Tibial nerve (tissue), 4 donors: Measurements from ENCODE around the gene PTPRA. TPM values are rescaled to one million over a fixed set of nuclear protein-coding genes. Genes with fewer than 3 reads are reported as not detected.

ENCODE experiments used
- DNase-seq, 2 donors: peaks; one replicate each; pipeline ENCODE4 v3.0.0-alpha.2; 2019; ENCODE audit warnings: low spot score in 2 of 2
- H3K27ac ChIP-seq, 4 donors: fragments of 200-600 bp; sonication (generic) in 3 of 4; one replicate each; pipeline ENCODE4 v1.5.1; 2017 to 2019; ENCODE audit warnings: mild to moderate bottlenecking in 1 of 4
- H3K27me3 ChIP-seq, 2 donors: fragments of 200-600 bp; sonication (generic) in 1 of 2; one replicate each; pipeline versions ENCODE4 v1.5.1 to v1.6.0; 2017 to 2019
- H3K36me3 ChIP-seq, 3 donors: fragments of 200-600 bp; sonication (generic); one replicate each; pipeline ENCODE4 v1.5.1; 2018 to 2019
- H3K4me1 ChIP-seq, 4 donors: fragments of 200-600 bp; sonication (generic) in 3 of 4; one replicate each; pipeline ENCODE4 v1.5.1; 2017 to 2019
- H3K4me3 ChIP-seq, 4 donors: fragments of 200-600 bp; sonication (generic) in 3 of 4; one replicate each; pipeline ENCODE4 v1.5.1; 2017 to 2019; ENCODE audit warnings: mild to moderate bottlenecking in 1 of 4, moderate library complexity in 1 of 4
- H3K9me3 ChIP-seq, 4 donors: fragments of 200-600 bp; sonication (generic) in 3 of 4; one replicate each; pipeline ENCODE4 v1.5.1; 2017 to 2019
- EP300 ChIP-seq, 2 donors: sonication (generic); formaldehyde crosslinking; IDR thresholded peaks; one replicate each; pipeline ENCODE4 v1.6.1; 2017; ENCODE audit warnings: antibody characterized with exemption in 2 of 2, mild to moderate bottlenecking in 1 of 2
- POLR2A ChIP-seq, 2 donors: fragments of 450-650 bp; IDR thresholded peaks; one replicate each; pipeline ENCODE4 v1.6.1; 2017; ENCODE audit warnings: antibody characterized with exemption in 2 of 2, mild to moderate bottlenecking in 2 of 2, moderate library complexity in 2 of 2
- WGBS, 2 donors: methylation state at CpG; one replicate each; pipeline ENCODE4 v1.1.5; 2018; 5-methylcytosine and 5-hydroxymethylcytosine counted together
- total RNA-seq, 4 donors: library from RNA; depleted of rRNA; stranded (reverse); fragments of >200 nt; gene quantifications; one replicate each; pipeline ENCODE4 v1.1.0, GENCODE V29; 2016
- TF ChIP-seq, protein P1 (sequence below), 5 experiments: fragments of 200-600 bp in 3 of 5; fragments of 450-650 bp in 2 of 5; sonication (generic) in 3 of 5; IDR thresholded peaks; one replicate each; pipeline ENCODE4 v1.5.1; 2016 to 2019; ENCODE audit warnings: antibody characterized with exemption in 5 of 5, mild to moderate bottlenecking in 3 of 5, moderate library complexity in 2 of 5

Gene PTPRA
- total RNA-seq, 4 donors from 2014 or later: 46.3 to 119 (median 67.4) TPM

DNA sequence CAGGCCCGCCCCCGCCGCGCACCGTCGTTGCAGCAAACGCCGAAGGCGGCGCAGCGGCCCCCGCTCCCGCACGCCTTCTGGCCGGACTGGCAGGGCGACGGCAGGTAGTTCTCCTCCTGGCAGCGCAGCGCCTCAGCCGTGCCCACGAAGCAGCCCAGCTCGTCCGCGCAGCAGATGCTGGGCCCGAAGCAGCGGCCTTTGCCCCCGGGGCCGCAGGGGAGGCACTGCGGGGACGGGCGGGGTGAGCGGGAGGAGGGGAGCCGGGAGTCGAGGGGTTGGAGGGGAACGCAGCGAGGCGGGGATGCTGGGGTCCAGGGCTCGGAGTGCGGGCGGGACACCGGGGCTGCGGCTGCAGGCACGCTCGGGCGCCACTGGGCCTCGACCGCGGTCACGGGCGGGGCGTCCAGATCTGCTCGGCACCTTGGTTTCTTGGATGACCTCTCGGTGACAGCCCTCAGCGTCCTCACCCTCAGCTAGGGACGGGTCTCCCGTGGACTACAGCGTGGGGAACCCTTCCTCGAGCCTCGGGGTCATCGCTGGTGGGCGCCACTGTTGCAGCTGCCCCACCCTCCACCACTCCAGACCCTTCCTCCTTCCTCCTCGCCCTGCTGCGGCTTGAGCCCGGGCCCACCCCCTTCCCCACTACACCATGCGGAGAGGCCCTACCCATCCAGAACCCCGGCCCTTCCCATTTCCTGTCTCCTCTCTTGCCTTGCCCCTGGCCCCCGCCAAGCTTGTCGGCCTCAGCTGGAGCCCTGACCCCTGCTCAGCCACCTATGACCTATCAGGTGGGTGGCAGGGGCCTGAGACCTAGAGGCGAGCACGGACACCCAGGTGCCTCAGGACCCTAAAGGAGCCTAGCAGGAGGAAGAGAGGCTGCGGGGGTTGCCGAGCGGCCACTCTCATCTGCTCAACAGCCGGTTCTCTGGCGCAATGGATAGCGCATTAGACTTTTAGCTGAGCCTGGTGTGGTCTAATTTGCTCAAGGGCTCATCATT, 210.0 kb downstream of the PTPRA start:
- H3K36me3 ChIP-seq: no peaks in the 10 kb centered on the region
- DNase-seq: no peak
- WGBS, 2 donors: 11 to 31% methylated on average over 27 to 48 of the region's 76 CpGs
- TF ChIP-seq, protein P1, sequence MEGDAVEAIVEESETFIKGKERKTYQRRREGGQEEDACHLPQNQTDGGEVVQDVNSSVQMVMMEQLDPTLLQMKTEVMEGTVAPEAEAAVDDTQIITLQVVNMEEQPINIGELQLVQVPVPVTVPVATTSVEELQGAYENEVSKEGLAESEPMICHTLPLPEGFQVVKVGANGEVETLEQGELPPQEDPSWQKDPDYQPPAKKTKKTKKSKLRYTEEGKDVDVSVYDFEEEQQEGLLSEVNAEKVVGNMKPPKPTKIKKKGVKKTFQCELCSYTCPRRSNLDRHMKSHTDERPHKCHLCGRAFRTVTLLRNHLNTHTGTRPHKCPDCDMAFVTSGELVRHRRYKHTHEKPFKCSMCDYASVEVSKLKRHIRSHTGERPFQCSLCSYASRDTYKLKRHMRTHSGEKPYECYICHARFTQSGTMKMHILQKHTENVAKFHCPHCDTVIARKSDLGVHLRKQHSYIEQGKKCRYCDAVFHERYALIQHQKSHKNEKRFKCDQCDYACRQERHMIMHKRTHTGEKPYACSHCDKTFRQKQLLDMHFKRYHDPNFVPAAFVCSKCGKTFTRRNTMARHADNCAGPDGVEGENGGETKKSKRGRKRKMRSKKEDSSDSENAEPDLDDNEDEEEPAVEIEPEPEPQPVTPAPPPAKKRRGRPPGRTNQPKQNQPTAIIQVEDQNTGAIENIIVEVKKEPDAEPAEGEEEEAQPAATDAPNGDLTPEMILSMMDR (IDR thresholded peaks at IDR 0.05): no peak
- TF ChIP-seq POLR2A (IDR thresholded peaks at IDR 0.05) (no peak), EP300 (IDR thresholded peaks at IDR 0.05) (no peak)
- peaks cover 0 to 72% of the 10 kb centered on the region in 2 donors for H3K27me3 ChIP-seq
- no peaks in the 10 kb centered on the region for H3K9me3 ChIP-seq
- peak overlapping the region in 1 of 4 donors; percentile 34 for H3K4me3 ChIP-seq
- no peak overlapping the region for H3K27ac ChIP-seq
- H3K4me1 ChIP-seq: peaks cover 0 to 28% (median 2%) of the 10 kb centered on the region in 4 donors

DNA sequence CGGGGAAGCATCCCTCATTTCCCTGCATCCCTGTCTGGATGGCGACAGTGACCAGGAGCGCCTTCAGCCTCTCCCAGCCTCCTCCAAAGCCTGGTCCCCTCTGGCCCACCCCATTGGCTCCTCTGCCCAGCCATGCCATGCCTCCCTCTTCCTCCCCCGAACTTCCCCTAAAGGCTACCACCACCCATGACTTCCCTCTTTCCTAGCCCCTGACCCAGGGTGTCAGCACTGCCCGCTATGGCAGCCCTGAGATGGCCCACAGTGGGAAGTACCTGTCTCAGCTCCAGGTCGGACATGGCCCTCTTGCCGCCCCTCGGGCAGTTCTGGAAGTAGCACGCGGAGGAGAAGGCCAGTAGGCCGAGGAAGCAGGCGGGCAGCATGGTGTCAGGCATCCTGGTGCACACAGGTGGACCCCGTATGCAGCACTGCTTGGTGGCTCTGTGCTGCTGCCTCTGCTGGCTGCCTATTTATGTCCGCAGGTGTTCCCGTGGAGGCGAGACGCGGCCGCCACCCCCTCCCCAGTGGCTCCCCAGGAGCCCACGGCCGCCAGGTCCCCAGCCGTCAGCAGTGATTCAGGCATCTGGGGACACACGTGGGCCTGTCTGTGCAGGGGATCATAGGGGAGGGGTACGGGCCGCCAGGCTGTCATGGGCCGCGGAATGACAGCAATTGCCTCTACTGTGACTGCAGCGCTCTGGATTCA, 211.2 kb downstream of the PTPRA start, which contains the start of gene AVP:
Gene AVP, minus strand, starts transcription at position 442 of the 703 bp plus-strand sequence. Its CDS starts 50 bp downstream, at position 392.
- no peaks in the 10 kb centered on the region for H3K36me3 ChIP-seq
- no peak within 1 kb of the TSS for H3K4me3 ChIP-seq
- H3K9me3 ChIP-seq: no peaks in the 10 kb centered on the region
- TF ChIP-seq EP300 (IDR thresholded peaks at IDR 0.05): no peak
- TF ChIP-seq, protein P1 (IDR thresholded peaks at IDR 0.05): no peak
- TF ChIP-seq POLR2A (IDR thresholded peaks at IDR 0.05): no peak
- peaks cover 0 to 60% of the 10 kb centered on the region in 2 donors for H3K27me3 ChIP-seq
- no peak for DNase-seq
- WGBS, 2 donors: 69 to 86% methylated on average over 15 to 28 of the region's 28 CpGs
- H3K27ac ChIP-seq: no peak within 1 kb of the TSS
- peaks cover 0 to 28% (median 2%) of the 10 kb centered on the region in 4 donors for H3K4me1 ChIP-seq

DNA sequence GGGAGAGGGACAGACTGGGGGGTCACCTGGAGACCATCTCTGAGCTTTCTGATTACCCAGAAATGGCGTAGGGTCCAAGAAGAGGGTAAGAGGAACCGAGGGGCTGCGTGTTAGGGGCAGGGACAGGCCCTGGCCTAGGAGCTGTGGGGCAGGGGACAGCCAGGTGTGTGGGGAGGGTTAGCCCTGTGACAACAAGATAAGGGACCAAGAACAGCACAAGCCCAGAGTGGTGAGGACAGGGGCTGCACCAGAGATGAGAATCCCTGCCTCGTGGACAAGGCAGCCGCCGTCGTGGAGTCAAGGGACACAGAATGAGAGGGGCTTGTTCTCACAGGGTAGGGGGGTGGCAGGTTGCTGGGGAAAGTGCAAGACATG, 211.7 kb downstream of the PTPRA start:
- Histone ChIP-seq H3K27me3 (peaks cover 0 to 57% of the 10 kb centered on the region in 2 donors), H3K36me3 (no peaks in the 10 kb centered on the region), H3K4me3 (no peak overlapping the region), H3K9me3 (no peaks in the 10 kb centered on the region), H3K4me1 (peaks cover 0 to 28% (median 2%) of the 10 kb centered on the region in 4 donors), H3K27ac (no peak overlapping the region)
- TF ChIP-seq, protein P1 (IDR thresholded peaks at IDR 0.05): no peak
- TF ChIP-seq EP300 (IDR thresholded peaks at IDR 0.05) (no peak), POLR2A (IDR thresholded peaks at IDR 0.05) (no peak)
- DNase-seq: no peak
- 79 to 90% methylated on average over 7 of the region's 7 CpGs for WGBS, 2 donors

DNA sequence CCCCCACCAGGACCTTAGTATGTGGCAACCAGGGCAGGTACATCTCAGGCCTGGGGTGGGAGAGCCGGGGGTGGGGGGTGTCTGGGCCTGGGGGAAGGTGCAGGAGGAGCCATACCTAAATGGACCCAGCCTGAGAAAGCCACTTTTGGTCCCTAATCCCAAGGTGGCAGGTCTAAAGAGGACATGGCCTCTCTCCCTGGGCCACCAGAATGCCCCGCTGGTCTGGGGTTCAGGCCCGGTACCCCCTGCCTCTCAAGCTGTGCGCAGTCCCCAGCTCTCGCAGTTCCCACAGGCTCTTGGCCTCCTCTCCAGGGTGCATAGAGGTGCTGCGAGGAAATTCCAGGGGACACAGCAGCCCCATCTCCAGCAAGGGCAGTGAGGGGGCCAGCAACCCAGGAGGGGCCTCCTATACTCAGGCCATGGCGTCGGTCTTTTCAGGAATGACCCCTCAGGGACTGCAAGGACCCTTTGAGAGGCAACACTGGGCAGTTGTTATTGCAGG, 212.3 kb downstream of the PTPRA start:
- no peaks in the 10 kb centered on the region for H3K9me3 ChIP-seq
- TF ChIP-seq, protein P1 (IDR thresholded peaks at IDR 0.05): no peak
- no peak for TF ChIP-seq POLR2A (IDR thresholded peaks at IDR 0.05)
- TF ChIP-seq EP300 (IDR thresholded peaks at IDR 0.05): no peak
- H3K36me3 ChIP-seq: no peaks in the 10 kb centered on the region
- H3K27me3 ChIP-seq: peaks cover 0 to 57% of the 10 kb centered on the region in 2 donors
- 81% methylated on average over 7 of the region's 8 CpGs for WGBS, 2 donors
- H3K27ac ChIP-seq: no peak overlapping the region
- DNase-seq: no peak
- H3K4me3 ChIP-seq: no peak overlapping the region
- H3K4me1 ChIP-seq: peaks cover 0 to 26% (median 2%) of the 10 kb centered on the region in 4 donors
